Posterior cingulate gyrus (tissue), 11 donors: ENCODE results near the gene LAYN.

Experiments used
- DNase-seq, 10 donors: peaks; one replicate each; pipeline versions ENCODE4 v3.0.0 to v3.0.0-alpha.2; 2020 to 2021; ENCODE audit warnings: mixed read lengths in 3 of 10
- intact Hi-C: fragments of 100-400 bp; cut with DNase I; formaldehyde crosslinking; loops from one replicate; pipeline ENCODE4 v1.15.1; 2023

The LAYN gene

DNA sequence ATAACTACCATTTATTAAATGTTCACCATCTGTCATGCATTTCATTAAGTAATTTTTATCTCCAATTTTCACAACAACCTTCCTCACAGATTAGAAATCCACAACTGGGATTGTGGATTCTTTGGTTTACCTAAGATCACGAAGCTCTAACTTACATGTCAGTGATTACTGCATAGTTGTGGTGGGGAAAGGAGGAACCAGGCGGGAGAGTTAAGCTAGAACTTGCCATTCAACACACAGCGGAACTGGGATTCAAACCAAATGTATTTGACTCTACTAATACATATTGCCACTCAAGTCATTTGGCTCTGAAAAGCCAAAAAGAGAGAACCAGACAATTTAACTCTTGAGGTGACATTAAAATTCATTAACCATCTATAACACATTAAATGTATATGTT, 10.4 kb upstream of the LAYN start:
- DNase-seq, result no peak
- intact Hi-C loops, result no loop called here

DNA sequence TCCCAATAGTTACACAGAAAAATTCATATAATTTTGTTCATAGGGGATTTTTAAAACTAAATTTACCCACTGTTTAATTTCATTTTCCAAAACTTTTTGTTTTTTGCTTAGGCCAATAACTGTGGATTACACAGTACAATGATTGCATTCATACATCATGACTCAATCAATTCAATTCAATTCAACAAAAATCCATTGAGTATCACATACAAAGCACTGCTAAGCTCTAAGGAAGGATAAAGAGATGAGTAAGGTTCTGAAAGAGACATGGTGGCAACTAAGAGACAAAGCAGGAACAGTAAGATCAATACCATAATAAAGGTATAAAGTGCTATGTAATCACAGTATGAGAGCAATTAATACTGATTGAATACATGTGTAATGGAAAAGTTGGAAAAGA, 9.4 kb upstream of the LAYN start:
- DNase-seq, result no peak
- intact Hi-C loops, result no loop called here

DNA sequence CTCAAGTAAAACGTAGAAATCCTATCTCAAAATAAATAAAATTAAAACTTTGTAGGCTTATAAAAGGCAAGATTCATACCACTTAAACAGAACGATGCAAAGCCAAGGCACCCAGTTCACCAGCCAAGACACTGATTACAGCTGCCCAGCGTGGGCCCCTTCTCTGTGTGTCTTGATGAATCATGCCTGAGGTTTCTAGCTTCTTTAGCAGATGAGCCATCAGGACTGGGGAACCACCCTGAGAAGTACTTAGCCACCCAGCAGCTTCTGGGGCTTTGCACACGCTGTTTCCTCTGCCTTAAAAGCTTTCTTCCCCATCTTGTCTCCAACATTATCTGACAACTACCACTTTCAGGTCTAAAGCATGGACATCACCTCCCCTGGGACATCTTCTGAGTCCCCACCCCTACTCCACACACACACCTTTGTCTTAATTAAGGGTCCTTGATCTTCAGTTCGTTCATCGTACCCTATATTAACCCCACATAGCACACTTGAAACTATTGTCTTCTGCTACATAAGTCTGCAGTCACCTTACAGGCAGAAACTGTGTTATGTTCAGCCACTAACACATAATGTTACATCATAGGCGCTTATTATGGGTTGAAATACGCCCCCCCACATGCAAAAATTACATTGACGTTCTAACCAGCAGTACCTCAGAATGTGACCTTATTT, 8.7 kb upstream of the LAYN start:
- intact Hi-C loops, result no loop called here
- no peak for DNase-seq

DNA sequence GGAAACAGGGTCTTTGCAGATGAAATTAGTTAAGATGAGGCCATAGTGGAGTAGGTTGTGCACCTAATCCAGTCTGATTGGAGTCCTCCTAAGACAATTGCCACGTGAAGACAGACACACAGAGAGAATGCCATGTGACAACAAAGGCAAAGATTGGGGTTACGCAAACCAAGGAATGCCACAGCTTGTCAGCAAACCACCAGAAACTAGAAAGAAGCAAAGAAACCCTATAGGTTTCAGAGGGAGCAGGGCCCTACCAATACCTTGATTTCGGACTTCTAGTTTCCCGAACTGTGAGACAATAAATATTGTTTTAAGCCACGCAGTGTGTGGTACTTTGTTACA, 8.2 kb upstream of the LAYN start:
- DNase-seq, result no peak
- intact Hi-C loops, result no loop called here

DNA sequence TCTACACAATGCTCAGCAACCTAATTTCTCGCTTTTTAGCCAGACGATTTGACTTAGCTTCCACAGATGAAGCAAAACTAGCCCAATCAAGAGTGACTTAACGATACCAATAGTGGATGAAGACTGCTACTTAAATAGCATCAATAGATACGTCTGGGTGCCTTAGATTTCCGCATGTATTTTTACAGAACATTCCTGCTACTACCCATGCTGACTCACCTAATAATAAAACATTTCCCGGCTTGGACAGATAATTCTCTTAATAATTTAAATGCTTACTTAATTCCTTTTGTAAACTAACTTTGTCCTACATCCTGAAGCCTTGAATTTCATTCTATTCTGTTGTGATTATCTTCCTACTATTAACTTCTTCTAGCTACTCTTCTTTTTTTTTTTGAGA, 5.2 kb upstream of the LAYN start:
- no peak for DNase-seq
- intact Hi-C loops, result no loop called here

DNA sequence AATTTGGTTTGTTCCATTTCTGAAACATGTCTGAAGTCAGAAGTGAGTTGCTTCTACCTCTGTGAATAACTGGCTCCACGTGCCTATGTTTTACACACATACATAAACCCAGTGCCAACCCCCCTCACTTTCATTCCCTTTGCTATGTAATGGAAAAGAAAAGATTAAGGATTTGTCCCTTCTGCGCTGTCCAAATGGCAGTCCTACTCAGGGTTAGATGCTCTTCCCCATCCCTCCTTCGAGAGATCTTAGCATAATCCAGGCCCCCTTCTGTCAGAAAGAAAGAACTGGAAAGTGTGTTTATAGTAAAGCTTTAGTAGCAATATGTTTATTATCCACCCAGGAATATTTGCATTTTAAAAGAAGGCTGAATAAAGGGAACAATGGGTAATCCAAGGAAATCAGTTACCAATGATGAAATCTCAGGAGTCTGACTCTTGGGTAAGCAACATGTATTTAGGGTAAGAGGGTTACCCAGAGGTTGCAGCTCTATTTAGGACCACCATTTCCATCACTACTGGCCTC, 3.1 kb upstream of the LAYN start:
- DNase-seq, result no peak
- intact Hi-C loops, result no loop called here

DNA sequence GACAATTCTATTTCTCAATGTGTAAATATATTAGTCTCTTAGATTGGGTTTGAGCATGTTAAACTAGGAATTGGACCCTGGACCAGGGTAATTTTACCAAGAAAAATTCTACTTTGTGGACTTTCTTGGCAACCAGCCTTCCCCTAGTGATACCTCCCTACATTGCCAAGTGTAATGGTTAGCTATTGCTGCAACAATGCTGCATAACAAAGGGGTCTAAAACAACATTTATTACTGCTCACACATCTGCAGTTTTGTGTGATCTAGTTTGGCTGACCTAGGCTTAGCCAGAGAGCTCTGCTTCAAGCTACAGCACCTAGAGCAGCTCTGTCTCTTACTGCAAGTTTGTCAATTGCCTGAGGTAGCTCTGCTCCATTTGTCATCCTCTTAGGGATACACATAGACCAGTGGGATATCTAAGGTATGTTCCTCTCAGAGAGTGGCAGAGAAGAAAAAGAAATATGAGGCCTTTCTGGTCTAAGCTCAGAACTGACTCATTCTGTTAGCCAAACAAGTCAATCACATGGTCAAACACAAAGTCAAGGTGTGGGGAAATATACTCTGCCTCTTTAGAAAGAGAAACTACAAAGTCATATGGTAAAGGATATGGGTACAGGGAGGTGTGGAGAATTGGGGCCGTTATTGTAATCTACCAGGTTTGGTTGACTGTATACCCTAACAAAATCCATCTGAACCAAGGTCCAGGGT, 2.0 kb upstream of the LAYN start:
- intact Hi-C loops, result no loop called here
- DNase-seq, result no peak

DNA sequence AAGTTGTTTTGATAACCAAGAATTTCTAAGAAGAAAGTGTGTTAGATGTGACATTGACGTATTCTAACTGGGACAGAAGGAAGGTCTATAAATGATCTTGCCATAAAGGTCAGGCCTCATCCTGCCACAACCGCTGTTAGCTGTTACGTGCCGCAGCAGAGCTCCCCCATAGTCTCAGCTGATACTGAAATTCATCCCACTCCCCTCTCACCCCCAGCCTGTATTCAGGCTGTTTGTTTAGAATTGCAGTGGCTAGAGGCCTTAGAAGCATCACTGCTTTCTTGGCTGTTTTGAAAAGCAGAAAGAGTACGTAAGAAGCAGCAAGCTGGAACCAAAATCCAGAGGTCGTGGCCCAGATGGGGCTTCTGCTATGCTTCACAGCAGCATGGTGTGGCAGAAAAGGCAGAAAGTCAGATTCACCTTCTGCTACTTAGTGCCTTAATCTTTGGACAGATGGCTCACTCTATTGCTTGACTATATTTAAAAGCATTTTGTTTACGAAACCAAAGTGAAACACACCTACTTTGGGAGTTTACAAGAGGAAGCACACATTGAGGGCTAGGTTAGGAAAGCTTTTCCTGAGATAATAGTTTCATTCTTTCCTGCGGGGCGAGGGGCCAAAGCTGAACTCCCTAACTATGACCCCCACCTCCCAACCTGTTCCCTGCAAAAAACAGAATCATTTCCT, 950 bp upstream of the LAYN start:
- intact Hi-C loops, result no loop called here
- no peak for DNase-seq

DNA sequence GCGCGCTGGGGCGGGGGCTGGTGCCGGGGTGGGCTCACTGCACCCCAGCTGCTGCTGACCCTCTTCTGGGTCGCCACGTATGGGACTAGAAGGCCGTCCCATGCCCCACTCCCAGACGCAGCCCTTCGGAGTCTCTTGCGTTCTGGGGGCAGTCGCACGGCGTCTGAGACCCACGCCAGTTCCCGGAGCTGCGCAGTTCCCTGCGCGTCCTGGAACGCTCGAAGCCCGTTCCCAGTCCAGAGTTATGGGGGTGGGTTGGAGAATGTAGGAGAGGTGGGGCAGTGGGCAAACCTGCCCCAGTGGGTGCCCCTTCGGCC, 375 bp downstream of the LAYN start:
- no peak for DNase-seq
- intact Hi-C loops, result no loop called here

DNA sequence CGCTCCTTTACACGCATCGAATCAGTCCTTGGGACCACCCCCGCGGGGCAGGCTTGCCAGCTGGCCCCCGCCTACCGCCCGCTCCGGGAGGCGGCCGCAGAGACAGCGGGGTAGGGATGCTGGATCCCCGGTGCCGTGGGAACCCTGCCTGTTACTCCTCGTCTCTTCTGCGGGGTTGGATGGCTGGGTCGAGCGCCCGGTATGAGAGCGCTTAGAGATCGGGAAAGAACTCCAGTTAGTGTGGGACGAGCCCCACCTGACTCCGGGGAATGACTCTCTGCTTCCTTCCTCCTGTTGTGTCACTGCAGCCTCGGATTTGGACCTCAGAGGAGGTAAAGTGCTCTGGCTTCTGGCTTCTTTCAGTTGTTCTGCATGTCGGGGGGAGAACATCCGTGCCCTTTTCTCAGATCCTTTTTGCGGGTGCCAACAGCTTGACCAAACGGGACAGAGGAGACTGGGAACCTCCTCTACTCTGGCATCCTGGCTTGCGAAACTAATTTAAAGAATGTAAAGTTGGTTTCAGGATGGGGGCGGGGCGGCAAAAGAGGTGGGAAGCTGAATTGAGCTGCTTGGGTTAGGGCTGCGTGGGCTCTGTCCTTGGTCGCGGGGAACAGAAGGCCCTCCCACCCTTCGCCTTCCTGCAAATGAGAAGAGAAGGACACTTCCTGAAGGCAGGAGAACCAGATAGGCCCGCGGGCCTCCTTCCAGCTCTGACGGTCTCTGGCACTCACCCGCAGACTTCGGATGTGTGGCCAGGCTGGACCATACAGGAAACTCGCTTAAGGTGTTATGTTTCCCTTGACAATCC, 938 bp downstream of the LAYN start:
- intact Hi-C loops, result no loop called here
- peak in 7 of 10 donors; percentile 21 to 86 (median 55) for DNase-seq

DNA sequence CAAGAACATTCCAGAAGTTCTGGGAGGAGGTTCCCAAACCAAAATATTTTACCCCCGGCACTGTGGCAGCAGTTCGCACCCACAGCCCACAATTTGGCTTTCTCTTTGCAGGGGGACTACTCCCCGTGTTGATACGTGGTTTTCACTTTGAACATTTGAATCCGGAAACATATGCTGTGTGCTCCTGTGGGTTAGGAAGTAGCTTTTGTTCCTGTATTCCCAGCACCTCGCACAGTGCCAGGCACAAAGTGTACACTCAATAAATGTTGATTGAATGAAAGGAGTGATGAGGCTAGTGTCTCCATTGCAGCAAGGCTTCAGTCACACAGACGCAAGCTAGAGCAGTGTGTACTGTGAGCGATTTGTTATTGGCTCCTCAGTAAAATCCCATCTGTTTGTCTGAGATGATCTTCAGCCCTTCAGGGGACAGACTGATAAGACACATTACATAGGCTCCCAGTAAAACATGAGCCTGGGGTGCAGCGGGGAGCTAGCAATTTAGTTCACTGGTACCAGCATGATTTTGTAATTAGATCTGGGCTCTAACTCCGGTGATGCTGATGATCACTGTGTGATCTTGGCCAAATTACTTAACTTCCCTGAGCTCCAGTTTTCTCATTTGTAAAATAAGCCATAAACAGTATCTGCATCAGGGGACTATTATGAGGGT, 2.2 kb downstream of the LAYN start:
- intact Hi-C loops, result no loop called here

DNA sequence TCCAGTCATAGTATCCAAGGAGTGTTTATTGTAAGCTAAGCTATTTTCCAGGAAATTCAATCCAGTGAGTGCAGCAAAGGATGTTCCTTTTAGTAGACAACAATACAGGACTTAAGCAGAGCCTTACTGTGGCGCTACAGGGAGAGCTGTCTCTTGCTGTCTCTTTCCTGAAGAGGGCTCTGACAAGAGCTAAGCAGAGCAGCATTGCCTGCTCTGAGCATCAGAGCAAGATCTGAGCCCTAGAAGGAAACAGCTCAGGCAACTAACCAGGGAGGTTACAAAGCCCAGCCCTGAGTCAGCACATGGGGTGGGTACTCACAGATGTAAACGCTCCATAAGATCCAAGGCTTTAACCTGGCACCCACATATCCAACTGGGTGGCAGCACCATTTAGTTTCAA, 8.0 kb downstream of the LAYN start:
- DNase-seq, result no peak
- intact Hi-C loops, result no loop called here

More for the DNA sequence above, 2.2 kb downstream of the LAYN start:
- DNase-seq, result no peak

DNA sequence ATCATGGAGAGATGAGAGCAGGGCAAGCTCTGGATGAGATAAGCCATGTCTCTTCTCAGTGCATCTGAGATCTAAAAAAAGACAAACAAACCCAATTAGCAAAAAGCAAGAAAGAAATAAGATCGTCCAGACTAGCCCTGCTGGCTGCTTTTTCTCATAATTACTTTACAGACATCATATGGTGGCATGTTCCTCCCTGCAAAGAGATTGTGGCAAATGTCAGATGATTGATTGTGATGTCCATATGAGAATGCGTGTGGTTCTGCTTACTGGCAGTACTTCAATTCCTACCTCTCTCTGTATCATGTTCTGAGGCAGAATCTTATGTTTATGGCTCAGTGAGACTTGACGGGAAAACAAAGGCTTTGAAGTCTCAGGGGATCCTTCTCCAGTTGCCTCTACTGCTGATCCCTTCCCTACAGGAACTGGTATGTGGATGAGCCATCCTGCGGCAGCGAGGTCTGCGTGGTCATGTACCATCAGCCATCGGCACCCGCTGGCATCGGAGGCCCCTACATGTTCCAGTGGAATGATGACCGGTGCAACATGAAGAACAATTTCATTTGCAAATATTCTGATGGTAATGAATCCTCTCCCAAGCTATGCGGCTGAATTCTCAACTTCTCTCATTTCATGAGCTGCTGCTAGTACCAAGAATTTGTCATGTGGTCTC, 8.8 kb downstream of the LAYN start:
- intact Hi-C loops, result no loop called here
- no peak for DNase-seq

DNA sequence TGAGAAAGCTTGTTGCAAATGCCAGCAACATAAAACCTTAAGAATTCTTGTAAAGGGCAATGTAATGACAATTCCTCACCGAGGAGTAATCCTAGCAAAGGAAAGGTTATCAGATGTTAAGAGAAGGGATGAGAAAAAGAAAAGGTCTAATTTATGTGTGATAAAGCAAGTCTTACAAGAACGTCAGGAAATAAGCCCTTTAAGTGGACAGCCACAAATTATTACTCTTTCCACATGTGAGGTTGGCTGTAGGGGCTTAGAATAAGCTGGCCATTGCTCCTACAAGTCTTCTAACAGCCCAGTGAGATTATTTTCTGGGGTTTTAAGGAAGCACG, 9.3 kb downstream of the LAYN start:
- intact Hi-C loops, result no loop called here
- no peak for DNase-seq

DNA sequence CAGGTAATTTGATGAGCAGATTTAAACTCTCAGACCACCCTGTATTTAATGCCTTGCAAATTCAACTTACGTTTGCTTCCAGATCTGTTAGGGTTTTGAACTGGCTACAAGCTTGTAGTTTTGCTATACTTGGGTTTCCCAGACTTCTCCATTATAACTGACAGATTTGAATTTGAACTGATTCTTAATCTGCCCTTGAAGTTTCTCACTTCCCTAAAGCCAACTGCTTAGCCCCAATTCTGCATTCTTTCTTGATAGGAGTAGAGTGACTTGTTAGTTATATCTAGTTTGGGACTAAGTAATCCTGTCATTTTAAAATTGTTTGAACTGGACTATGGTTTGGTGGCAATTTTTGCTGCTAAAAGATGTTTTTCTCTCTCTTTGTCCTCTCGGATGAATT, 9.7 kb downstream of the LAYN start:
- DNase-seq, result no peak
- intact Hi-C loops, result no loop called here

DNA sequence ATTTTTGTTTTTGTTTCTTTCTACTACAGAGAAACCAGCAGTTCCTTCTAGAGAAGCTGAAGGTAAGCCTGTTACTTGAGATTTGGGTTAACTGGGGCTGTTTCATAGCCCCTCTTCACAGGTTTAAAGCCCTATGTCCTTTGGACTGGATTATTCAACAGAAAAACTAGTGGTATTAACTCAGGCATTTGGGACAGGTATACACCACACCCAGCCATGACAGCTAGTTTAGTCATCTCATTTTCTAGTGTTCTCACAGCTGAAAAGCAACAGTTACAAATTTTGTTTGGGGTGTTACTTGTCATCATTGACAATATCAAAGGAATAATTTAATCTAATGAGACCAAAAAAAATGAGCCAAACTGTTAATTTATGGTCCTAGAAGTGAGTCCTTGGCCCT, 14.0 kb downstream of the LAYN start:
- intact Hi-C loops, result no loop called here

DNA sequence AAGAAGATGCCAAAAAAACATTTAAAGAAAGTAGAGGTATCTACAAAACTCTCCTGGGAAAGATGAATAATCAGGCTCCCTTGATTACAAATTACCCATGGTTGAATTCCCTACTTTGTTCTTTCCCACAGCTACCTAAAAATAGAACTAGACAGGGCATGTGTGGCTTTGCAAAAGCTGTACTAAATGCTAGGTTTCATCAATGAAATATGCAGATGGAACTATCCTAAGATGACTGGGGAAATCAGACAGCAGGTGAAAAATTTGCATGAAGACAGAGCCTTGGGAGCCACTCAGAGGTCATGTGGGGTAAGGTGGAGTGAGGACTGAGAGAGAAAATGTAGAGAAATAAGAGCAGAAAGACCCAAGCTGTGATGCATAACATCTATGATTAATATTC, 14.7 kb downstream of the LAYN start:
- intact Hi-C loops, result no loop called here
- DNase-seq, result no peak

More for the DNA sequence above, 14.0 kb downstream of the LAYN start:
- DNase-seq, result no peak

DNA sequence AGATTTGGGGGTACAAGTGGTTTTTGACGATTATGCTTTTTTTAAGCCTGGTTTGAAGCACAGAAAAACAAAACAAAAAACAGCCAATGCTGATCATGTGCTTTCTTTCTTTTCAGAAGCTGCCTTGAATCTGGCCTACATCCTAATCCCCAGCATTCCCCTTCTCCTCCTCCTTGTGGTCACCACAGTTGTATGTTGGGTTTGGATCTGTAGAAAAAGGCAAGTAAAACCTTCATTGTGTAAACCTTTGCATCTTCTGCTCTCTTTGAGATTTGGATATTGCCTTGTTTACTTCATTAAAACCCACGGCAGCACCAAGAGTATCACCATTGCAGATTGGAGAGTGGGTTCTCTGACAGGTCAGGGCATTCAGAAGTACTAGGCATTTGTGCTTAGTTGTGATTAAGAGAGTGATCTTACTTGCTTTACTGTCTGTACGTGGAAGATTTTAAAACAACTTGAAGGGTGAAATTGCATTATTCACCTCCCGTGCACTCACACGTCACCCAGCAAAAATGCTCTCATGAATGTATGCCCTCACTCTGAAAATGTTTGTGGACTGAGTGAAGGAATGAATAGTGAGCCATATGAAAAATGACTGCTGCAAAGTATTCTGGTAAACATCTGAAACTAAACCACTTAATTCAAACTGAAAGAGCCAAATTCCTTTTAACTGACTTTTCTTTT, 17.0 kb downstream of the LAYN start:
- no peak for DNase-seq
- intact Hi-C loops, result no loop called here

DNA sequence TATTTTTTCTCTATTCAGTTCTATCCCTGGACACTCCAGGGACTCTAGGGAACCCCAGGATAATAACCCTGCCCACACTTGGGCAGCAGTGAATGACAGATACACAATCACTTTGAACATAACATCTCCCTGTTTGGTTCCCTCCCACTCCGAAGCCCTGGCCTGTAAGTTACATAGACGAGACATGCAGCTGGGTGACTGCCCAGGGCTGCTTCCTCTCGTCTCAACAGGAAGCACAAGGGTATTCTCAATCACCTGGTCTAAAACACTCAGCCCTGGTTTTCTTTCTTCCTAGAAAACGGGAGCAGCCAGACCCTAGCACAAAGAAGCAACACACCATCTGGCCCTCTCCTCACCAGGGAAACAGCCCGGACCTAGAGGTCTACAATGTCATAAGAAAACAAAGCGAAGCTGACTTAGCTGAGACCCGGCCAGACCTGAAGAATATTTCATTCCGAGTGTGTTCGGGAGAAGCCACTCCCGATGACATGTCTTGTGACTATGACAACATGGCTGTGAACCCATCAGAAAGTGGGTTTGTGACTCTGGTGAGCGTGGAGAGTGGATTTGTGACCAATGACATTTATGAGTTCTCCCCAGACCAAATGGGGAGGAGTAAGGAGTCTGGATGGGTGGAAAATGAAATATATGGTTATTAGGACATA, 19.4 kb downstream of the LAYN start:
- intact Hi-C loops, result no loop called here
- no peak for DNase-seq
